ENCODE data around the gene ADPRM. TPM values are rescaled to one million over a fixed set of nuclear protein-coding genes. Genes with fewer than 3 reads are reported as not detected.
A peak's percentile ranks its signal among the peaks of the same experiment; 100 is the strongest.

ADPRM gene
- total RNA-seq, 1 donor from 2014 or later, result 9.4 TPM

DNA sequence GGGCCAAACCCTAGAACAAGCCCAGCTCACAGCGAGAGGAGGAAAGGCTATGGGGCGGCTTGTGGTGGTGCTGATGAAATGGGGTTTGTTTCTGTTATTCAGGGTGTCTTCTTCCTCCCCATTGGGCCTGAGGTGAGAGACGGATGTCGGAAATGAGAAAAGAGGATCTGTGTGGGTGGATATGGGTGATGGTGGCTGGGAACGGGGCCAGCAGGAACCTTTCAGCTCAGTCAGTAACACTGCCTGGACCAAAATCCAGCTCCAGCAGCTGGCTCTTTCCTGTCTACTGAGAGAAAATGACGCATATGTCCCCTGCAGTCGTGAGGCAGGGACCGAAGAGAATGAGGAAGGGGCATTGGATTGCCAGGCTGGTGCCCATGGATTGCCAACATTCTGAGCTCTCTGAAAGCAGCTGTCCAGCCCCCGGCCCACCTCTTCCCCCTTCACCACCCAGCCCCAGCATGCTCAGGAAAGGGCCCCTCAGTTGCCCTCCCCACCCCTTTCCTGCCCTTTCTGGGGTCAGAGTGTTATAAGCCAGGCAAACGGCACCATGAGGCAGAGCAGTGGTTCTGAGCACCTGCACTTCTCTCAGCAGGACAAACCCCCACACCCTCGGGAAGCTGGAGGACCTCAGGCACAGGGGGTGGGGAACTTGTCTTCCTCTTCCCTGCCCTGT, 44.3 kb upstream of the ADPRM start:
- DNase-seq (no peak), ATAC-seq (peak in 1 of 2 donors; percentile 66)
- TF ChIP-seq, protein P1, sequence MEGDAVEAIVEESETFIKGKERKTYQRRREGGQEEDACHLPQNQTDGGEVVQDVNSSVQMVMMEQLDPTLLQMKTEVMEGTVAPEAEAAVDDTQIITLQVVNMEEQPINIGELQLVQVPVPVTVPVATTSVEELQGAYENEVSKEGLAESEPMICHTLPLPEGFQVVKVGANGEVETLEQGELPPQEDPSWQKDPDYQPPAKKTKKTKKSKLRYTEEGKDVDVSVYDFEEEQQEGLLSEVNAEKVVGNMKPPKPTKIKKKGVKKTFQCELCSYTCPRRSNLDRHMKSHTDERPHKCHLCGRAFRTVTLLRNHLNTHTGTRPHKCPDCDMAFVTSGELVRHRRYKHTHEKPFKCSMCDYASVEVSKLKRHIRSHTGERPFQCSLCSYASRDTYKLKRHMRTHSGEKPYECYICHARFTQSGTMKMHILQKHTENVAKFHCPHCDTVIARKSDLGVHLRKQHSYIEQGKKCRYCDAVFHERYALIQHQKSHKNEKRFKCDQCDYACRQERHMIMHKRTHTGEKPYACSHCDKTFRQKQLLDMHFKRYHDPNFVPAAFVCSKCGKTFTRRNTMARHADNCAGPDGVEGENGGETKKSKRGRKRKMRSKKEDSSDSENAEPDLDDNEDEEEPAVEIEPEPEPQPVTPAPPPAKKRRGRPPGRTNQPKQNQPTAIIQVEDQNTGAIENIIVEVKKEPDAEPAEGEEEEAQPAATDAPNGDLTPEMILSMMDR (IDR thresholded peaks at IDR 0.05), result no peak
- no peaks in the 10 kb centered on the region for H3K27me3 ChIP-seq (ENCODE audit: low read depth)
- no peaks in the 10 kb centered on the region for H3K4me1 ChIP-seq
- no peaks in the 10 kb centered on the region for H3K36me3 ChIP-seq
- H3K27ac ChIP-seq, result no peak overlapping the region
- H3K4me3 ChIP-seq, result no peak overlapping the region
- intact Hi-C loops (cut with DNase I), result no loop called here
- H3K9me3 ChIP-seq, result no peaks in the 10 kb centered on the region

DNA sequence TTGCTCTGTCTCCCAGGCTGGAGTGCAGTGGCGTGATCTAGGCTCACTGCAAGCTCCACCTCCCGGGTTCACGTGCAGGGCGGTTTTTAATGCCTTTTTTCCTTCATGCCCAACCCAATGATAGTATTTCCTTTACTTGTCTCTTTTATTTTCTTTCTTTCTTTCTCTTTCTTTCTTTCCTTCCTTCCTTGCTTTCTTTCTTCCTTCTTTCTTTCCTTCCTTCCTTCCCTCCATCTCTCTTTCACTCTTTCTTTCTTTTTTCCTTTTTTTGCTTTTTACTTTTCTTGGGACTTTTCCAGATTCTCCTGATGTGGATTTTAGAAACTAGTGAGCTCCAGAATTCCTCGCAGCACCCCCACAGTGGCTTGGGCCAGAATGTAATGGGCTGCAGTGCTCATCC, 43.4 kb upstream of the ADPRM start:
- ATAC-seq (no peak), DNase-seq (no peak)
- Histone ChIP-seq H3K27ac (no peak overlapping the region), H3K36me3 (no peaks in the 10 kb centered on the region), H3K4me1 (no peaks in the 10 kb centered on the region), H3K27me3 (ENCODE audit: low read depth) (no peaks in the 10 kb centered on the region), H3K4me3 (no peak overlapping the region), H3K9me3 (no peaks in the 10 kb centered on the region)
- intact Hi-C loops (cut with DNase I), result no loop called here
- TF ChIP-seq, protein P1 (IDR thresholded peaks at IDR 0.05), result no peak

DNA sequence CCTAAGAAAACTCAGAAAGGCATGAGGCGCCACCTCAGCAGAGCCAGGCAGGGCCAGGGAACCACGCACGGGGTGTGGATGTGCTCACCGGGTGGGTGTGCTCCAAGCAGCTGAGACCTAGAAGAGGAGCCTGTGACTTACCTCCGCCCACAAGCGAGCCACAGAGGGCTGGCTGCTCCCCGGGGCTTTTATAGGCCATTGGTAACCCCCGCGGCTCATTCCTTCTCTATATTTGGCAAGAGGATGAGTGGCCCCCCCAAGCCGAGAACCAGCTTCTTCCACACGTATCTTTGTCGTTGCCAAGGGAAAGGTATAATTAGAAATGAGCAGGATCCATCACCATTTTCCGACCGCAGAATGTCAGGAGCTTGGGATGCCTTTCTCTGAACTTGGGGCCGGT, 40.2 kb upstream of the ADPRM start, which contains the start of gene MYH3:
MYH3 (minus strand) TSS at position 162 of the 400 bp plus-strand sequence. CDS start 2,245 bp downstream, outside the sequence.
- TF ChIP-seq, protein P1 (IDR thresholded peaks at IDR 0.05), result no peak
- no peak within 1 kb of the TSS for H3K4me3 ChIP-seq
- ATAC-seq, result no peak
- H3K27ac ChIP-seq, result no peak within 1 kb of the TSS
- no peaks in the 10 kb centered on the region for H3K36me3 ChIP-seq
- H3K4me1 ChIP-seq, result no peaks in the 10 kb centered on the region
- intact Hi-C loops (cut with DNase I), result no loop called here
- DNase-seq, result no peak
- no peaks in the 10 kb centered on the region for H3K9me3 ChIP-seq
- no peaks in the 10 kb centered on the region for H3K27me3 ChIP-seq (ENCODE audit: low read depth)

DNA sequence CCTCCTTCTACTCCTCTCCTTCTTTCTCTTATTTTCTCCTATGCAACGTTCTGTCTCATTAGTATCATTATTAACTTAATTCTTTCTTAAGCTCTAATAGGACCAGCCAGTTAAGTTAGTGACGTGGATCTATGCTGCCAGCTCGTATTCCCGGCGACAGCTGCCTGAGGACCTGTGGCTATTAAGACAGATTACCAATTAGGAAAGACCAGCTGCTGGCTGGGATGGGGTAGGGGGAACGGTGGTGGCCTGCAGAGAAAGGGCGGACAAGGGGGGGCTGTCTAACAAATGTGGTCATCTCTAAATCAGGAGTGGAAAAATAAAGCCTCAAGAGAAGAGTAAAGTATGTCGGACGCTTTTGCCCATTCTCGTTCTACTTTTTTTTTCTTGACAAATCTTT, 39.5 kb upstream of the ADPRM start:
- intact Hi-C loops (cut with DNase I), result no loop called here
- no peak for DNase-seq

DNA sequence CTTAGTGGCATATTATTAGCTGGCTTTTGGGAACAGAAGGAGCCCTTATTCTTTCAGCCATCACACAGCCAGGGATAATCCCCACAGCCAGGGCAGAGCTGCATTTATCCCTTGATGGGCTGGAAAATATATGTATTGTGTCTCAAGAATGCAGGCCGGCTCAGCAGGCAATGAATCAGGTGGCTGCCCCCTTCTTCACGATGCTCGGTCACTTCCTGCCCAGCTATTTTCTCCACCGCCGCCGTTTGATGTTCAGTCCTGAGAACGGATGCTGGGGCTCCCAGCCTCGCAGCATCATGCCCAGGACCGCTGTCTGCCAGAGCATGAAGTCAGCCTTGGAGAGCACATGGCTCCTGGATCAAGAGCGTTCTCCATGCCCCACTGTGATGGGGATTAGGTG, 36.0 kb upstream of the ADPRM start:
- no peak overlapping the region for H3K4me3 ChIP-seq
- intact Hi-C loops (cut with DNase I), result no loop called here
- no peaks in the 10 kb centered on the region for H3K27me3 ChIP-seq (ENCODE audit: low read depth)
- no peak for ATAC-seq
- no peaks in the 10 kb centered on the region for H3K36me3 ChIP-seq
- H3K4me1 ChIP-seq, result no peaks in the 10 kb centered on the region
- H3K27ac ChIP-seq, result no peak overlapping the region
- TF ChIP-seq, protein P1 (IDR thresholded peaks at IDR 0.05), result no peak
- H3K9me3 ChIP-seq, result no peaks in the 10 kb centered on the region
- DNase-seq, result no peak

More for the DNA sequence above, 39.5 kb upstream of the ADPRM start:
- Histone ChIP-seq H3K4me1 (no peaks in the 10 kb centered on the region), H3K9me3 (no peaks in the 10 kb centered on the region), H3K27ac (no peak overlapping the region), H3K4me3 (no peak overlapping the region), H3K36me3 (no peaks in the 10 kb centered on the region), H3K27me3 (ENCODE audit: low read depth) (no peaks in the 10 kb centered on the region)
- TF ChIP-seq, protein P1 (IDR thresholded peaks at IDR 0.05), result no peak
- ATAC-seq, result no peak
